ENCODE results near the gene AGAP3. TPM values are rescaled to one million over a fixed set of nuclear protein-coding genes. Genes with fewer than 3 reads are reported as not detected.

AGAP3 gene
- total RNA-seq, 8 experiments from 2014 or later: 34.1 to 84.7 (median 57.2) TPM

GRCh38 chr7:151101621-151102396, 15.5 kb downstream of the AGAP3 start:
- Histone ChIP-seq H3K4me3 (no peak overlapping the region), H3K4me1 (replicated peaks in 1 of 2) (peaks cover 0 to 4% of the 10 kb centered on the region in 2 donors), H3K27ac (no peak overlapping the region)
- in situ Hi-C loops (cut with MboI; ENCODE audit: low pct_unique_long_range_greater_than_20kb in 2 of 9, low sequenced_read_pairs in 9 of 9, unreplicated experiment in 9 of 9): no loop called here
- ATAC-seq (replicated peaks in 6 of 8): no peak
- 60 to 100% (median 79%) methylated on average over 2 to 13 of the region's 24 CpGs; no CpG with 5 or more reads in 3 of the 10 experiments for WGBS, 10 experiments

GRCh38 chr7:151102991-151103390, 16.7 kb downstream of the AGAP3 start:
- 64 to 100% (median 83%) methylated on average over 1 to 3 of the region's 3 CpGs; no CpG with 5 or more reads in 2 of the 10 experiments for WGBS, 10 experiments
- peaks cover 0 to 4% of the 10 kb centered on the region in 2 donors for H3K4me1 ChIP-seq (replicated peaks in 1 of 2)
- in situ Hi-C loops (cut with MboI; ENCODE audit: low pct_unique_long_range_greater_than_20kb in 2 of 9, low sequenced_read_pairs in 9 of 9, unreplicated experiment in 9 of 9): no loop called here
- ATAC-seq (replicated peaks in 6 of 8): no peak
- H3K4me3 ChIP-seq: no peak overlapping the region
- H3K27ac ChIP-seq: no peak overlapping the region

- ATAC-seq (replicated peaks in 6 of 8): no peak
- Histone ChIP-seq H3K4me3 (no peak overlapping the region), H3K4me1 (replicated peaks in 1 of 2) (peaks cover 0 to 4% of the 10 kb centered on the region in 2 donors), H3K27ac (no peak overlapping the region)
- in situ Hi-C loops (cut with MboI; ENCODE audit: low pct_unique_long_range_greater_than_20kb in 2 of 9, low sequenced_read_pairs in 9 of 9, unreplicated experiment in 9 of 9): no loop called here
- WGBS, 10 experiments: 26 to 98% (median 78%) methylated on average over 2 to 12 of the region's 12 CpGs
These were observed 17.7 kb downstream of the AGAP3 start for GRCh38 chr7:151103973-151104372.

- in situ Hi-C loops (cut with MboI; ENCODE audit: low pct_unique_long_range_greater_than_20kb in 2 of 9, low sequenced_read_pairs in 9 of 9, unreplicated experiment in 9 of 9): no loop called here
- Histone ChIP-seq H3K27ac (no peak overlapping the region), H3K4me1 (replicated peaks in 1 of 2) (peaks cover 0 to 4% of the 10 kb centered on the region in 2 donors), H3K4me3 (no peak overlapping the region)
- 28 to 91% (median 73%) methylated on average over 3 to 15 of the region's 23 CpGs for WGBS, 10 experiments
- peak in 2 of 8 experiments; percentile 58 to 67 for ATAC-seq (replicated peaks in 6 of 8)
These were observed 18.3 kb downstream of the AGAP3 start for GRCh38 chr7:151104411-151105235.

GRCh38 chr7:151107882-151108281, 21.6 kb downstream of the AGAP3 start:
- ATAC-seq (replicated peaks in 6 of 8): no peak
- Histone ChIP-seq H3K27ac (no peak overlapping the region), H3K4me1 (replicated peaks in 1 of 2) (peaks cover 0 to 4% of the 10 kb centered on the region in 2 donors), H3K4me3 (no peak overlapping the region)
- in situ Hi-C loops (cut with MboI; ENCODE audit: low pct_unique_long_range_greater_than_20kb in 2 of 9, low sequenced_read_pairs in 9 of 9, unreplicated experiment in 9 of 9): no loop called here
- 40 to 100% (median 83%) methylated on average over 1 to 3 of the region's 10 CpGs; no CpG with 5 or more reads in 7 of the 10 experiments for WGBS, 10 experiments

- no peak overlapping the region for H3K4me3 ChIP-seq
- peak in 2 of 8 experiments; percentile 31 to 33 for ATAC-seq (replicated peaks in 6 of 8)
- in situ Hi-C loops (cut with MboI; ENCODE audit: low pct_unique_long_range_greater_than_20kb in 2 of 9, low sequenced_read_pairs in 9 of 9, unreplicated experiment in 9 of 9): no loop called here
- no peaks in the 10 kb centered on the region for H3K4me1 ChIP-seq (replicated peaks in 1 of 2)
- H3K27ac ChIP-seq: no peak overlapping the region
- WGBS, 10 experiments: 42 to 100% (median 78%) methylated on average over 1 to 10 of the region's 15 CpGs
These were observed 23.1 kb downstream of the AGAP3 start for GRCh38 chr7:151109094-151110048.

- Histone ChIP-seq H3K4me3 (no peak overlapping the region), H3K27ac (no peak overlapping the region), H3K4me1 (replicated peaks in 1 of 2) (no peaks in the 10 kb centered on the region)
- peak in 5 of 8 experiments; percentile 2 to 14 (median 4) for ATAC-seq (replicated peaks in 6 of 8)
- in situ Hi-C loops (cut with MboI; ENCODE audit: low pct_unique_long_range_greater_than_20kb in 2 of 9, low sequenced_read_pairs in 9 of 9, unreplicated experiment in 9 of 9): no loop called here
- WGBS, 10 experiments: 20 to 100% (median 80%) methylated on average over 1 to 7 of the region's 11 CpGs; no CpG with 5 or more reads in 1 of the 10 experiments
These were observed 24.1 kb downstream of the AGAP3 start for GRCh38 chr7:151110236-151110940.

- ATAC-seq (replicated peaks in 6 of 8): peak; percentile 47 to 97 (median 78)
- in situ Hi-C loops (cut with MboI; ENCODE audit: low pct_unique_long_range_greater_than_20kb in 2 of 9, low sequenced_read_pairs in 9 of 9, unreplicated experiment in 9 of 9): no loop called here
- 17 to 83% (median 58%) methylated on average over 2 to 5 of the region's 20 CpGs; no CpG with 5 or more reads in 6 of the 10 experiments for WGBS, 10 experiments
- Histone ChIP-seq H3K4me3 (no peak overlapping the region), H3K4me1 (replicated peaks in 1 of 2) (no peaks in the 10 kb centered on the region), H3K27ac (no peak overlapping the region)
These were observed 24.8 kb downstream of the AGAP3 start for GRCh38 chr7:151110941-151111645.

- ATAC-seq (replicated peaks in 6 of 8): peak in 2 of 8 experiments; percentile 16 to 36
- WGBS, 10 experiments: 61 to 80% (median 69%) methylated on average over 1 to 10 of the region's 13 CpGs; no CpG with 5 or more reads in 2 of the 10 experiments
- H3K4me3 ChIP-seq: no peak overlapping the region
- in situ Hi-C loops (cut with MboI; ENCODE audit: low pct_unique_long_range_greater_than_20kb in 2 of 9, low sequenced_read_pairs in 9 of 9, unreplicated experiment in 9 of 9): no loop called here
- H3K27ac ChIP-seq: no peak overlapping the region
- H3K4me1 ChIP-seq (replicated peaks in 1 of 2): no peaks in the 10 kb centered on the region
These were observed 27.3 kb downstream of the AGAP3 start for GRCh38 chr7:151113344-151114150.

GRCh38 chr7:151114151-151115090, 28.1 kb downstream of the AGAP3 start:
- H3K27ac ChIP-seq: no peak overlapping the region
- no peaks in the 10 kb centered on the region for H3K4me1 ChIP-seq (replicated peaks in 1 of 2)
- in situ Hi-C loops (cut with MboI; ENCODE audit: low pct_unique_long_range_greater_than_20kb in 2 of 9, low sequenced_read_pairs in 9 of 9, unreplicated experiment in 9 of 9): no loop called here
- peak in 6 of 8 experiments; percentile 2 to 80 (median 11) for ATAC-seq (replicated peaks in 6 of 8)
- H3K4me3 ChIP-seq: peak overlapping the region in 4 of 5 donors; percentile 0 to 28 (median 22)
- WGBS, 10 experiments: 80 to 100% (median 86%) methylated on average over 1 to 13 of the region's 101 CpGs; no CpG with 5 or more reads in 5 of the 10 experiments
